NAMALWA (cell line): Measurements from ENCODE around the gene CEP192.
A peak's percentile ranks its signal among the peaks of the same experiment; 100 is the strongest.

ENCODE experiments used
- DNase-seq: peaks from one replicate; pipeline ENCODE4 v3.0.0-alpha.2; 2015; ENCODE audit warnings: low spot score

CEP192 gene

DNA sequence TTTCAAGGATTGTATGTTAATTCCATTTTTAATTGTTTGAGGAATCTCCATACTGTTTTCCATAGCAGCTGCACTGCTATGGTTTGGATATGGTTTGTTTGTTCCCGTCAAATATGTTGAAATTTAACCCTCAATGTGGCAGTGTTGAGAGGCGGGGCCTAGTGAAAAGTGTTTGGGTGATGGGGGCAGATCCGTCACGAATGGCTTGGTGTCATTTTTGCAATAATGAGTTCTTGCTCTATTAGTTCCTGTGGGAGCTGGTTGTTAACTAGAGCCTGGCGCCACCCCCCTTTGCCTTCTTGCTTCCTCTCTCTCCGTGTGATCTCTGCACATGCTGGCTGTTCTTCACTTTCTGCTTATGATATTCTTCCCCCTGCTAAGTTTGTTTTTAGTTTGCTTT is 156.0 kb downstream of the CEP192 start:
- peak; percentile 45 for DNase-seq

DNA sequence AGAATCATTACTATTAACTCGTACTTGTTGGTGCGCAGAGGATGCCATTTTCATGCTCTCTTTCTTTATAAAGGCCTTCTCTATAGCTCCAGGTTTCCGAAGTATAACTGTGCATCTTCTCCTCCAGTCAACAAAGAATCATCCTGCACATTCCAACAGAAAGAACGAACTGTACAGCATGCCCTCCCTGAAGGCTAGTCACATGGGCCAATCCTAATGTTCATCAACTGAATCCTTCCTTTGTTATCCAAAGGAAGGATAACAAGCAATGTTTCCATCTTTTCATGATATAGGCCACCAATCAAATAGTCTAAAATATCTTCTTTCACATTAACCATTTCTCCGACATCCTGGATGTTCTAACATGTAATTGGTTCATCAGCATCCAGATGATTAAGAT is 160.5 kb downstream of the CEP192 start:
- no peak for DNase-seq

DNA sequence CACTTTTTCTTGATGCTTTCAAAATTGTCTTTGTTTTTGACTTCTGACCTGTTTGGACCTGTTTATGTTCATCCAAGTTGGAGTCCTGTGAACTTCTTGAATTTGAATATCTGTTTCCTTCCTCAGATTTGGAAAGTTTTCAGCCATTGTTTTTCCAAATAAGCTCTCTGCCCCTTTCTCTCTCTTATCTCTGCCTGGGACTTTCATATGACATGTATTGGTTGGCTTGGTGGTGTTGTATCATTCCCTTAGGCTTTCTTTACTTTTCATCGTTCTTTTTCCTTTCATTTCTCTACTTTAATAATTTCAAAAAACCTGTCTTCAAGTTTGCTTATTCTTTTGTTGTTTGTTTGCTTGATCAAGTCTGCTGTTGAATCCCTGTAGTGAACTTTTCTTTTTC is 167.3 kb downstream of the CEP192 start:
- no peak for DNase-seq

DNA sequence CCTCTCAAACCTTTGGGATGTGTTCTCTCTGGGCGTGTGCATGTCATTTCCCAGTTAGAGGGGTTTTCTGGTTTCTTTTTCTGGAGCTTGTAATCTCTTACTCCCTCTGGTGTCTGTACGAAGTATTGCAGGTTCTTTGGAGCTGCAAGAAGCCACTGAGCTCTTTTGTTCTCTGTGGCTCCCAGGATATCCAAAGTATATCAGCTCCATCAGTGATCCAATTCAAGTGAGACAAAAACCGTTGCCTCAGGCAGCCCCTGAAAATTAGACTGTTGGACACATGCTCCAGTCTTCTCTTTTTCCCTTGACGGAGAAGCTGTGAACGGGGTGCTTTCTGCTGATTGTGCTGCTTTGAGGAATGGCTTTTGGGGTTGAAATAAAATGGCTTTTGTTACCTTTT is 168.4 kb downstream of the CEP192 start:
- DNase-seq: peak; percentile 81

DNA sequence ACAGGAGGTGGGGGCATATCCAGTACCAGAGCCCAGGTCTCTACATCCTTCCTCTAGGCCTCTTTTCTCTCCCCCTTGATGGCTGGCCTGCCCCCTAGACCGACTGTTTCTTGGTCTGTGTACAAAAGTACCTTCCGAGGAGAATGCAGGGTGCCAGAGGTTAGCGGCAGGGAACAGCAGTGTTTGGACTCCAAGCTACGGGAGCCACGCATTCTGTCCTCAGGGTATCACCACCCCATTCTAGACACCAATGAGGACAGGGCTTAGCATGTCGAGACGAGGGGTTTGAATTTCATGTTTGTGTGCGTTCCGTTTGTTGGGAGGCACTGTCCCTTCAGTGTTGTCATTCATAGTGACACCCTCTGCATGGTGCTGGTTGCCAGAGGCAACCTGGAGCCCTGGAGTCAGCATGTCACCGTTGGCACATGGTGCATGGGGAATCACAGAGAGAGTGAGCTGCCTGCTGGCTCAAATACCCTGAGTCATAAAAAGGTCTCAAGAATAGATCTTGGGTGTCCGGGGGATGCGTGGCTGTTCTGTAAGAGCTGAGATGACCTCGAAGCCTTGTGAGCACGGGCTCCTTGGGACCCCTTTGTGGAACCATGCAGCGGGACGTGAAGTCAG is 170.2 kb downstream of the CEP192 start:
- DNase-seq: no peak

DNA sequence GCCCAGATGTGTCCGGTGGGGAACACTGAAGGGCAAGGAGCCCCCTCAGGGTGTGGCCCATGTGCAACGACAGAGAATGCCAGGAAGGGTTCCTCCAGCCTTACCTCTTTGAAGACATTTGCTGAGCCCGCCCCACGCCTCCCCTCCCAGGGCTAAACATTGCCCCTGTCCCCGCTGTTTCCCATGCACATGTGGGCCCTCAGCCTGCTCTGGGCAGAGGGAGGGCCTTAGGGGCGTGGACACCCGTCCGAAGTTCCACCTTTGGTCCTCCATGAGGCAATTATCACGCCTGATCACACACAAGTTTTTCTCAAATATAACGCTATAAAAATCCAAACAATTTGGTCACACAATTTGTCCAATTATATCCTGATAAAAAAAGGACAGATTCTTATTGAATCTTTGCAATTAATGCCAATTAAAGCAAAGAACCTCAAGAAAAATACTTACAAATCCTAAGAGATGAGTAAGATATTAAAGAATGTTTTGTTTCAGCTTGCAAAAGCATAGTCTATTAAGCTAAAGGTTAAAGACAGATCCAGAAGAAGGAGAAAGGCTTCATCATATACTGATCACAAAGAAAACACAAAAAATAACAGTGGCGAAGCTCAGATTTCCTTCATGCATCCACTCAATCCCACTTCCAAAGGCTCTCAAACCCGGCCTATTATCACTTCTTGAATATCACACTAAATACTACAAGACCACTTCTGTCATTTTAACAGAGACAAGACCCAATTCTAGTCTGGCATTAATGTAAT is 172.2 kb downstream of the CEP192 start:
- no peak for DNase-seq

DNA sequence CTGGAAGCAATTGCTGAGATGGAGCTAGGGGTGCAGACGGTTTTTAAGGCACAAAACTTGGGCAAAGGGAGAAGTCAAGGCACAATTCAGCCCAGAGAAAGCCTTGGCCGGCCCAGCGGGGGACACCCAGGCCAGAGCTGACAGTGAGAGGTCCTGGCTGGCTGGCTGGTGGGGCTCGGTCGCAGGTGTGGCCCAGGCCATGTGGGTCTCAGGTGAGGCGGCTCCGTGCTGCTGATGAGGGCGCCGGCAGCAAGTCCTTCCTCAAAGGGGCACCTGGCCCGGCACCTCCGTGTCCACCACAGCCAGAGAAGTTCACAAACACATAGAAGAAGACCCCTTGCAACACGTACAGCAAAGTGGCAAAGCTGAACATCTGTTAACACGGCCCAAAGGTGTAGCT is 173.2 kb downstream of the CEP192 start:
- no peak for DNase-seq

DNA sequence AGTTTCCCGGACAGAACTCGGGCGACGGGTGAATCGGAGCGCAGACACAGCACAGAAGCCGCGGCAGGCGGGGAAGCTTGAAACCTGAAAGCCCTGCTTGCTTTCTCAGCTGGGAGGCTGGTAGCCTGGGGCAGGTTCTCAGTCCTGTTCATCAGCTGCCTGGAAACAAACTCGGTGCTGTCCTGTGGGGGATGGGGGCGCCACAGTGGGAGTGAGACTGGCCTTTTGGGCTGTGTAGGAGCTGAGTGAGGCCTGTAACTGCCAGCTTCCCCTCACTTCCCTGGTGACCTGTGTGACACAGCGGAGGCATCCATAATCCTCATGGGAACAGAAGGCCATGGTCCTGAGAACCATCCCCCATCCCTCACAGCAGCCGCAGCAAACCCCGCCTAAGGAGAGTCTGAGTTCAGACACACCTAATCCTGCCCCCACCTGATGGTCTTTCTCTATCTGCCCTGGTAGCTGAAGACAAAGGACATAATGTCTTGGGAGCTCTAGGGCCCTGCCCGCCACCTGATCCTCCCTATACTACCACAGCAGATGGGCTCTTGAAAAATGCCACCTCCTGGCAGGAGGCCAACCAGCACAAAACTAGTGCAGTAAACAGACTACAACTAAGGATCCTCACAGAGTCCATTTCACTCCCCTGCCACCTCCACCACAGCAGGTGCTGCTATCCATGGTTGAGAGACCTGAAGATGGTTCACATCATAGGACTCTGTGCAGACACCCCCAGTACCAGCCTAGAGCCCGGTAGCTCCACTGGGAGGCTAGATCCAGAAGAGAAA is 174.7 kb downstream of the CEP192 start:
- DNase-seq: no peak

DNA sequence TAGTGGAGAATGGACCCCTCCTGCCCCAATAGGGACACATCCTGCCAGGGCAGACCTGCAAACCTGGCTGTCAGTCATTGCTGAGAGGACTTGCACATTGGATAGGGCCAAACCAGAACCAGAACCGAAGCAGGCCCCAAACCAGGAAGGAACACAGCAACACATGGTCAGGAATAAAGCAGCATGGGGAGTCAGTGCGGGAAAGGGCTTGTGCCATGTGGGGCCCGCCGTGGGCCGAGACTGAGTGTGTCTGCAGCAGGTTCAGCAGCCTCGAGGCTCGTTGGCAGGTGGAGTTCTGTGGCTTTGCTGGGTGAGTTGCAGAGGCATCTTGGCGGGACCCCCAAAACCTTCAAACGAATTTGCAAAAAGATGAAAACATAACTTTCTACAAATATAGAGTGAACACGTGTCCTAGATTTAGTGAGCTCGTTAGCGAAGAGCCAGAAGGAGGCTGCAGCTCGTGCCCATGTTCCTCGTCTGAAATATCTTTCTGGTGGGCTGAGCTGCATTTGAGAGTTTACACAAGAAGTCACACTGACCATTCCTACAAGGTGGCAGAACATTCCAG is 182.5 kb downstream of the CEP192 start:
- no peak for DNase-seq
